NCI-H128 (cell line): ENCODE results near the gene TMCC3.

ENCODE experiments used
- DNase-seq: peaks from one replicate; lab custom pipeline; 2025; ENCODE audit not compliant: unreplicated experiment; lab: John Stamatoyannopoulos, UW

Gene TMCC3

DNA sequence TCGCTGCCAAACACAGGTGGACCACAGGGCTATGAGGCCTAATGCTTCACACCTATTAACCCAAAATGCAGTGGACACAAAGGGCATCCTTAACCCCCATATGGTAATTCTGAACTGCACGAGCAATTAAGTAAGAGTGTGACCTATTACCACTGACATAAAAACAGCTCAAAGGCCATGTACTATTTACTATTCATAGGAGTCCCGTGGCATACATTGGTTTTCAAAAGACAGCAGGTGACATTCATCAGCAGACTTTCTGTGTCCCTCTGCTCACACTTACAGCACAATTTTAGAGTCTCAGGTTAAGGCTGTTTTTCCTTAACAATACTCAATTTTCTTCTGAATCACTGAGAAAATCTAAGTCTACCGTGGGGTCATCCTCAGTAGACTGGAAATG is 23.1 kb upstream of the TMCC3 start:
- DNase-seq: no peak

DNA sequence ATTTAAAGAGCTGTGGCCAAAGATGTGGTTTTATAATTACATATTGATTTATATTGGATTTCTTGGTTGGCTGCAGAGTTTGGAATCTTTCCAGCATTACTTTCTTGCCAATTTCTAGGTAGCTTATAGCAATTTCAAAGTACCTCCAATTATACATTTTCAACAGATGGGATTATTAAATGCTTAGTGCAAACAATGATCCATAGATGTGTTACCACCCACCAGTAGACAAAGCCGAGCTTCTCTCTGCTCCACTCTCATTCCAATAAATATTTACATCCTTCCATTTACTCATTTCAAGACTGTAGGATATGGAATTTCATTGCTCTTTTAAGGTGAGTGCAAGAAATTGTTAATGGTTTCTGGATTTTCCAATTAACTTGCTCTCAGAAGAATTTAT is 21.6 kb upstream of the TMCC3 start:
- DNase-seq: no peak

DNA sequence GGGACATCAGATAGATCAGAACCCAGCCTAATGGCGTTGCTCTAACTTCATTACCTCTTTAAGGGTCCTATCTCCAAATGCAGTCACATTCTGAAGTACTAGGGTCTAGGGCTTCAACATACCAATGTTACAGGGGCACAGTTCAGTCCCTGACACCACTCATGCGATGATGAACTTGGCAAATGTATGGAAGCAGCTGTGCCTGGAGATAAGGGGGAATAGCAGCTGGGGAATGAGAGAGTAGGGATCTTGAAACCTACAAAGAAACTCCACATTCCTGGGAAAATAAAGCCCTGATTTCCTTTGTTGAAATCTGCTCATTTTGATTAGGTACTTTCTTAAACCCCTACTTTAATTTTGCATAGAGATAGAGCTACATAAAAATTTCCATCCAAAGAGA is 20.5 kb upstream of the TMCC3 start:
- no peak for DNase-seq

DNA sequence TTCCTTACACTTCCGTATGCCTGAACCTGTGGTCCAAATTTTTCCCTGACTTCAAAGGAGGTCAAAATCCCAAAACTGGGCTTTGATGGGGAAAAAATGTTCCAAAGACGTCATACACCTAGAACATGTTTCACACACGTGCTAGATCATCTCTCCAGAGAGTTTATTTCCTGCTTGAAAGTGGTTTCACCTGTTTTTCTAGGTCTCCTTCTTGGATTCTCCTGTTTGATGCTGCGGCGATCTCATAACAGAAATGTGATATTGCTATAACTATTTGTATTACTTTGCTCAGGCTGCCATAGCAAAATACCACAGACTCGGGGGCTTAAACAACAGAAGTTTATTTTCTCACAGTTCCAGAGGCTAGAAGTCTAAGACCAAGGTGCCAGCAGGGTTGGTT is 19.7 kb upstream of the TMCC3 start:
- no peak for DNase-seq

DNA sequence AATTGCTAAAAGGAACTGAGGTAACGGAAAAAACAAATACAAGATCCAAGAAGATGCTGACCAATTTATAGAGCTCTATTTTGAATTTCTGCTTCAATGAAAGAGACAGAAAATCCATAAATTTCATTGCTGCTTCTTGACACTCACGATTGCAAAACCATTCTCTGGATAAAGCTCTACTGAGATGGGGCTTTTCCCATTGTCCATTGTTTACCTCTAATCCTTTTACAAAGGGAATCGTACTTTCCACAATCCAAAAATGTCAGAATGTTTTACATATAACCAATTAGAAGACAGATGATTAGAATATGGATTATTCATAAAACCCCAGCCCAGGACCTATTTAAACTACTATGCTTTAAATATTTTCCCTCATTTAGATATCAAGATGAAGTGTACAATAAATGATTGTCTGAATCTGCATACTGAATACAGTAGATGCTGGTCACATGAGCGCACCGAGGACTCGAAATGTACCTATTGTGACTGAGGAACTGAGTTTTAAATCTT is 16.7 kb upstream of the TMCC3 start:
- no peak for DNase-seq

DNA sequence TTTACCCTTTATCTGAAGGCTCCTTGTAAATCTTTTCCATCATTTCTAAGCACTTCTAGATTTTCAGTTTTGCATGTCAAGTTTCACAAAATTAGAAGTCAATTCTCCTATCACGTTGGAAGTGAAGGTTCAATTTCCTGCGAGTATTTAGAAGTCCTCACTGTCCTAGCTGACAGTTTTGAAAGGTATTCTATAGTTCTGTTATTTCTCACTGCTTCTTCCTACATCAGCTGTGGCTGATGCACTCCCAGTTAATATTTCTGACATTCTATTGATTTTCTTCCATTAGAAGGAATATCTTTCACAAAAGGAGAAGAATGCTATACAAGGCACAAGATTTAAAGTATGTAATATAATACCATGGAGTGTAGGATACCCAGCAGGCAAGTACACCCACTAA is 15.8 kb upstream of the TMCC3 start:
- no peak for DNase-seq

DNA sequence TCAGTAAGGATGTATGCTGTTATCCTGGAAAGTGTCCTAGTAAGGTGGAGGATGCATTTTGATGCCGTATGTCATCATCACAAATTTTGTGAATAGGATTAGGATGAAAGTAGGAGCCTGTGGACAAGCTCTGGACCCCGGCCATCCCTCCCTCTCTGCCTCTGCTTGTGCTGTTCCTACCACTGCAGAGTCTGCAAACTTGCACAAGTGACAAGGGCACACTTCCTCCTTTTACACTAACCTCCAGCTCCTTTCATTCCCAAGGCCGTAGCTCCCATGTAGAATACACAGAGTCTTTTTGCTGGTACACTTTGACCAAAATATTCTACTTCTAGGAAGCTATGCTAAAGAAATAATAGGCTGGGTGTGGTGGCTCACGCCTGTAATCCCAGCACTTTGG is 13.3 kb upstream of the TMCC3 start:
- DNase-seq: no peak

DNA sequence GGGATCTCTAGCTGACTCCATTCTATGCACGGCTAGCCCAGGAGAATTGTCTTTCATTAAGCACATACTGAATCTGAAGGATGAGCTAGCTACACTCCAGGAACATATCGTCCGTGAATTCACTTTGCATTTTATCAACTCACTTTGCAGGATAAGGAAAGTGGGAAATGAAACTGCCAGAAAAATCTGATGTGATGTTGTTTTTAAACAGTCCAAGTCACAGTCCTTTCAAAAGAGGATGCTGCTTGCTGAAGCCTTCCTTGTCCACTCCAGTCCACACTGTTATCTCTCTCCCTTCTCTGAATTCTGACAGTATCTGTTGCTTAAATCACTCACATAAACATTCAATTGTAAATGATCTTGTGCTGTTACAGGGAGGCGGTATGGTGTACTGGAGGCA is 12.7 kb upstream of the TMCC3 start:
- no peak for DNase-seq

DNA sequence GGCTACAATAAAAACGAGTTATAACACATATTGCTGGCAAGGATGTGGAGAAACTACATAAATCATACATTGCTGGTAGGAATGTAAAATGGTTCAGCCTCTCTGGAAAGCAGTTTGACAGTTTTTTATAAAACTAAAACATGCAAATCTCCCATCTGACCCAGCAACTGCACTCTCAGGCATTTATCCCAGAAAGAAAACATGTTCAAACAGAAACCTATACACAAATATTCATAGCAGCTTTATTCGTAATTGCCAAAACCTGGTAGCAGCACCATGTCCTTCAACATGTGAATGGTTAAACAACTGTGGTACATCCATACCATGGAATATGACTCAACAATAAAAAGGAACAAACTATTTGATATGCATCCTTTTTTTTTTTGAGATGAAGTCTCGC is 10.1 kb upstream of the TMCC3 start:
- DNase-seq: no peak

DNA sequence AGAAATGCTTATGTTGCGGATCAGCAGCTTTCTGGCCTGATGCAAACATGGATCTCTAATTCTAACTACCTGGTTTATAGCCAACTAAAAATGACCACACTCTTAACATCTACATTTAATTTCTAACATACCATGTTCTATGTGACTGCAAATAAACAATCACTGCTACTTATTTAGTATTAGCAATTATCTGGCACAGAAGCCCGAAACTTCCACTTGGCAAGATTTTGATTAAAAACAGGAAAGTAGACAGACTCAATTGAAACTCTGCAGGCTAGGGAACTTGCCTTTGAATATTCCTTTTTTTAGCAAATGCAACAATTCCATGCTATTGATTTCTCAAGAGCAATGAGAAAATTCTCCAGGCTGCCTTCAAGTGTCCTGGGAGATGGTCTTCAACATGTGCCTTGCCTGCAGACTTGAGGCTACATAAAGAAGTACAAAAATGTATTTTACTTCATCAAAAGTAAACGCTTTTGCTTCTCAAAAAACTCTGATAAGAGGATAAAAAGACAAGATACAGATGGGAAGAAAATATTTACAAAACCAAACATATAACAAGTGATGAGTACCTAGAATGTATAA is 9.1 kb upstream of the TMCC3 start:
- DNase-seq: no peak

DNA sequence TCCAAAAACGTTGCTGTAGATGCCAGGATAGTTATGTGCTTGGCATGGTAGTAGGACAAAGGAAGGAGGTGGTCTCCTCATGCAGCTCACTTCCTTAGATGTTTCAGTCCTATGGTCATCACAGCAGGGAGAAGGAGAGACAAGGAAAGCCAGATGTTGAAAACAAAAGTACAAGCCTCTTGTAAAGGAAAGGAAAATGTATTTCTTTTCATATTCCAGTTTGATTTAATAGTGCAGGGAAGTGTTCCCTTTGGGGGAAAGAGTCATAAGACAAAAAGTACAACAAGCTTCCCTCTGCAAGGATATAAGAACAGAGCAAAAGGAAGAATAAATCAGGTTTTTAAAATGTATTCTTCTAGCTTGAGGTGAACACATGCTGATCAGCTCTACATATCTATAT is 8.6 kb upstream of the TMCC3 start:
- DNase-seq: no peak

DNA sequence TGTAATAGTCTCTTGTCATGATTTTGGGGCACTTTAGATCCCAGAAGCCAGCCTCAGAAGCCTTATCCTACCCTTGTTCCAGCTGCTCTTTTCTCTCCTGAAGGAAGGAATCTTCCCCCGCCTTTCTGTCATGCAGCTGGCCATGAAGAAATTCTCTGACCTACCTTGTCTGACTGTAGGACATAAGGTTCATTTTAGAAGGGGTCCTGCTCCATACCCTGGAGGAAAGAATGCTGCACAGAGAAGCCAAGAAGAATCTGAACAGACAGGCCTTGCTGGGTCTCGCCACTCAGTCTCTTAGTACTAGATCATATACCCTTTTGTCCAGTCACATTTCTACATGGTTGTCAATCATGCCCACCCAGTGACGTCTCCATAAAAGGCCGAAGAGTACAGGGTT is 6.2 kb upstream of the TMCC3 start:
- DNase-seq: no peak

DNA sequence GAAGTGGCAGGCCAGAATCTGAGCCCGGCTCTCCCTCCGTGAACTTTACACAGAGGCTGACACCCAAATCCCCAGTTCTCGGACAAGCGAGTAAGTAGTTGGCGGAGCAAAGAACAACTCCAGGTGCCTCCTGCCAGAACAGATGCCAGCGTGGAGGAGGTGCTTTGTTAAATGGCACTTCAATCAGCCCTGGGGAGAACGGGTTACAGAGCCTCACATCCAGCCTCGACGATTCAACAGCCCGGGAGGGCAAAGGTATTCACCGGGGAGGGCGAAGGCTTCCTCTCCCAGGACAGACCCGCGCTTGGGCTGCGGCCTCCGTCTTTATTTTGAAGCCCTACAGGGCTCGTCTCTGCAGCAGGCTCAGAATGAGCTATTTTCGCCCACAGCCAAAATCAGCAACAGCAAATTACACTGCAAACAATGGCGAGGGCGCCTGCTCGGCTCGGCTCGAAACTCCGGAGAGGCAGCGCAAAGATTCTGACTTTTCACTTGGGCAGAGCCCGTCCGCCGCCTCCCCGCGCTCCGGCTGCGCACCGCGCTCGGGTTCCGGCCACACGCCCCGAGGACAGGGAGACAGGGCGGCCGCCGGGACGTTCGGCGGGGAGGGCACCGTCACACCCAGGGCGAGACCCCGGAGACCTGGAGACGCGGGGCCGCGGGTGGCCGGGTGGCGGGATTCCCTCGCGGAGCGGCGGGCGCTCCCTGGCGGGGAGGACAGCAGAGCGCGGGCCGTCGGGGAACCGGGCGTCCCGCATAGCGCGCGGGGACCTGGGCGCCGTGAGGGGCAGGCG is 811 bp downstream of the TMCC3 start:
- no peak for DNase-seq

DNA sequence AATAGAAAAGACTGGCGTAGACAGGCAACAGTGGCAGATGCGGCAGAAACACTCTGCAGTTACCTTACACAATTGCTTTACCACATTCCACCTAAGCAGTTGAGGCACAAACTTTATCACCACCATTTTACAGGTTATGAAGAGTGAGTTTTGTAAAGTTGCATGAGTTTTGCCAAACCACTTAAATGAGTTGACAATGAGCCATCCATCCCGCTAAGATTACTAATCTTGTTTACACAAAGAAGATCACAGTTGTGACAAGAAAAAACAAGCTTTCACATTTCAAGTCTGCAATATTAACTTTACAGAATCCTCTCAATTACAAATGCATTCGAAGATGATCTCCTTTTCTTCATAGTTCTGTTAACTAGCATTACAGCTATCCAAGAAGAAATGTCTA is 1.8 kb downstream of the TMCC3 start:
- no peak for DNase-seq

DNA sequence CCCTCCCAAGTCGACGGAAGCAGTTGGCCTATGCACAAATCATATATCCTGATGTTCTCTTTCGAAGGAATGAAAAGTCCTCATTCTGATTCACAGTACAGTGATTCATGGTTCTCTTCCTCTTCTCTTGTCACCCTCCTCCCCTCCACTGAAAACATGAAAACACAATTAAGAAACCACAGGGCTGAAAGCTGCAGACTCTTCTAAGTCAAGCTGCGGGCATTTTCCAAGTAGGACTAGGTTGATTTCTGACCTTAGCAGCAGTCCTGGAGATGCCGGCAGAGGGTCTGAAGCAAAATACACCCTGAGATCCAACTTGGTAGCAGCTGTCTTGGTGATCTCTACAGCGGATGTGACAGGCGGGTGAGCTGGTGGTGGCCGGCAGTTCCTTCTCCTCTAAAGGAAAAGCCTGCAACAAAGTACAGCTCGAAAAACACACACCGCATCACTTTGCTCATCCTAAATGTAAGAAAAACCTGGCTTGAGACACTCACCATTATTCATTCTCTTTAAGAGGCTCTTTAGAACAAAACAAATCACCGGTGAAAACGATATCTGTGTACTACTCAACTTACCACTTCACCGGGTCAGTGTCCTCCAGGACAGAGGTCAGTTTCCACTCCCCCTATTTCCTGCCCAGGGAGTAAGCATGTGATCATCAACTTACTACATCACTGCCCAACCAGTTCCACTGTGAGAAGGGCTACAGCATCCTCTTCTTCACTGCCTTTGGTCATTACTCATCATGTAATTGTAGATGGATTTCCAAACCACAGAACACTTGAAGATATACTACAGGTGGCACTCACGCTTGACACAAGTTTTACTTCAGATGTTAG is 6.0 kb downstream of the TMCC3 start:
- DNase-seq: no peak

DNA sequence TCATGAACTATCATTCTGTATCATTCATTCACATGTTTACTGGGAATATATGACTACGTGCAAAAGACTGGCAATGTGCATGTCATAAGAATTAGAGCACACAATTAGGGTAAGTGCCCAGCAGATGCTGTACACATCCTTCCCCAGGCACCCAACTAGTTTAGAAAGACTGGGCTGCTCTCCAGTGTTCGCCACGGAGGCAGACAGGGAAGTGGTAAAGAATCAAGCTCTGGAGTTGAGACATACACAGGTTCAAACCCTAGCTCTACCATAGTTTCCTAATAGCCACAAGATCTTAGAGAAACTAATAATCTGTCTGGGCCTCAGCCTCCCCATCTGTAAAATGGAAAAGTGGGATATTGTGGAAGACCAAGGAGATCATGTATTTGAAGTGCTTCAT is 6.8 kb downstream of the TMCC3 start:
- no peak for DNase-seq

DNA sequence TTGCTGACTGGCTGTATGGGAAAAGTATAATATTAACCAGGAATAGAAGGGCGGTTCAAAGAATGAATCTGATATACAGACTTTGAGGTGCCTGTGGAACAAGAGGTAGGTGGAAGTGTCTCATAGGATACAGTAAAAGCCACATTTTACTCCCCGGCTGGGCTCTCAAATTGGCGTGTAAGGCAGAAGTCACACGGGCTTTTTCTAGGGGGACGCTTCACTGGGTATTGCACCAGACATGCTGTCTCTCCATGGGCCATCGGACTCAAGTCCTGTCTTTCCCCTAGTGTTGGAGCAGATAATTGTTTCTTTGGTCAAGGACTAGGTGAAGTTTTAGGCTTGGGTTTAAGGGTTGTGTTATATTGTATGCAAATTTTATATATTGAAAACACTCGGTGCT is 9.1 kb downstream of the TMCC3 start:
- DNase-seq: no peak

DNA sequence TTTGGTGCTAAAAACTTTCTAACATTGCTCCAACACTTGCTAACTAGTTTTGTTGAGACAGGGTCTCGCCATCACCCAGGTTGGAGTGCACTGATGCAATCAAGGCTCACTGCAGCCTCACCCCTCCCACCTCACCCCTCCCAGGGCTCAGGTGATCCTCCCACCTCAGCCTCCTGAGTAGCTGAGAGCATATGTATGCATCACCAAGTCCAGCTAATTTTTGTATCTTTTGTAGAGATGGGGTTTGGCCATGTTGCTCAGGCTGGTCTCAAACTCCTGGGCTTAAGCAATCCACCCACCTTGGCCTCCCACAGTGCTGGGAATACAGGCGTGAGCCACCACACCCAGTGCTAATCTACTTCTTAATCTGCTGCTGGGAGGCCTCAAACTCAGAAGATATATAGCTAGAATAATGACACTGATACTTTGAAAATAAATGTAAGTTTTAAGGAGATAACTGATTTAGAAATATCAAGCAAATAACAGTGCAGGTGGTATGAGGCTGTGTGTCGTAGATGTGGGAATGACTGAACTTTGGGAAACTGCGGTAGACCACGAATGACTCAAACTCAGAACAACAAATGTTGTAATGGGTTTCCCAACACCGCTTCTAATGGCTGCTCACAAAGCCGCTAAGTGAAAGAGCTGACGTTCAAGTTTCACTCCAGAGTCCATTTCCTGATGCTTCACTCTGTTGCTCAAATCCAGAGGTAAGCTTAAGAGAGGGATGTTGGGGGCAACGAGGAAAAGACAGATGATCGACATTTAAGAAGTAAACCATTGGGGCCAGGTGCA is 10.0 kb downstream of the TMCC3 start:
- DNase-seq: no peak

DNA sequence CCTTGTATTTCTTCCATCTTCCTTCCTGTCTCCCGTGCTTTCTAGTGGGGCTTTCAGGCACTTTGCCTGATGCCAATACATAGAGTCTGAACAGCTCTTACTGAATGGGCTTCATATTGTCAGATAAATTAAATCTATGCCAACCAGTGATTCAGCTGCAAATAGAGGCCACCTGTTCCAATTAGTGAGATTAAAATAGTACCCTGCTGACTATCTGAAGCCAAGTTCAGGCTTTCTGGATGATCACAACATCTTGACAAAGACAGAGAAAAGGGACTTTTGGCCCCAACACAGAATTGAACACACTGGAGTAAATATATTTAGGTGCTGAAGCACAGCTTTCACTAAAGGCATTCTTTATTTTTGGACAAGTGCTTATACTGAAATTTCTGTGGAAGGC is 11.8 kb downstream of the TMCC3 start:
- DNase-seq: no peak

DNA sequence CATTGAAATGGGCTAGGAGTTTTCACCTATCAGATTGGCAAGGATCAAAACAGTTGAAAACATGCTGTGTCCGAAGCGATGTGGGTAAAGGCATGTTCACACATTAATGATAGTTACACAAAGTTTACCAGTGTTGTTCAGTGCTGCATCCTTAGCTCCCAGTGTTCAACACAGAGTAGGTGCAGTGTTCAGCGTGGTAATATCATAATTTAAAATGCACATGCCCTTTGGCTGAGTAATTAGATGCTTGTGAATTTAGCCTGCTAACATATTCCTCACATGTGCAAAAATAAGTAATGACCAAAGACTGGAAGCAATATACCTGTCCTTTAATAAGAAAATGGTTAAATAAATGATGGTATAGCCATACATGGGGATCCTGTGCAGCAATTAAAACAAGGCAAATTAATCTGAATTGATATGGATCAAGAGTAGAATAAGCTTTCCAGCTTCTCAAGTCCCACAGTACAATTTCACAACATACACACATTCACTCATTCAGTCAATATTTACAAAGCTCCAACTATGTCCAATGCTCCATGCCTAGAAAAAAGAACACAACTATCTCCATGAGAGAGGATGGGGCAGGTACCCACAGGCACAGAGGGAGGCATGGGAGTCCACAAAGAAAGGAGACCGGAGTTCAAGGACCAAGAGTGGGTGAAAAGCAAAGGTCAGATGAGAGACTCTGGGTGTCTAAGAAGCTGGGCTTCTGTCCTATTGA is 12.8 kb downstream of the TMCC3 start:
- no peak for DNase-seq
